ENCODE data around the gene SLIT3. TPM values are rescaled to one million over a fixed set of nuclear protein-coding genes. Genes with fewer than 3 reads are reported as not detected.

Gene SLIT3
- total RNA-seq, 1 experiment from 2014 or later: 0.10 TPM

GRCh38 chr5:168773226-168773625 is 527.7 kb downstream of the SLIT3 start:
- no peaks in the 10 kb centered on the region for H3K9me2 ChIP-seq (ENCODE audit: insufficient read depth)
- peaks cover 80% of the 10 kb centered on the region for H3K27me3 ChIP-seq (ENCODE audit: insufficient read depth, low read length)
- no peak overlapping the region for H2AFZ ChIP-seq (ENCODE audit: low read depth, low read length, poor library complexity, severe bottlenecking)
- H3K4me3 ChIP-seq (replicated peaks in 1 of 2; ENCODE audit: low read depth in 1 of 2, low read length in 2 of 2): no peak overlapping the region
- CTCF ChIA-PET: interaction anchor here (1.2 kb wide), 1 partner anchor 25 kb away, joined by 4 read pairs; no protein-coding TSS in a partner anchor
- H3K9ac ChIP-seq (ENCODE audit: low read length): no peak overlapping the region
- POLR2A ChIA-PET: no interaction called here
- DNase-seq (ENCODE audit: low read depth, low spot score) (no peak), ATAC-seq (no peak)
- no peaks in the 10 kb centered on the region for H4K20me1 ChIP-seq (ENCODE audit: insufficient read depth)
- H3K27ac ChIP-seq (ENCODE audit: low read depth, low read length): no peak overlapping the region
- H3K4me1 ChIP-seq (ENCODE audit: control insufficient read depth in 1 of 2, insufficient read depth in 2 of 2, low read length in 2 of 2): no peaks in the 10 kb centered on the region
- intact Hi-C loops (cut with micrococcal nuclease): no loop called here
- BruUV-seq (replicated peaks): no TSS peak
- H3K79me2 ChIP-seq (ENCODE audit: insufficient read depth, low read length): no peaks in the 10 kb centered on the region
- no peaks in the 10 kb centered on the region for H3K9me3 ChIP-seq (ENCODE audit: control insufficient read depth in 1 of 2, insufficient read depth in 1 of 2, low read depth in 1 of 2, low read length in 2 of 2)
- RAD21 ChIA-PET (ENCODE audit: low non-redundant PET in 1 of 2, low total read pairs in 2 of 2, uncharacterized antibody in 2 of 2, unreplicated experiment in 2 of 2): no interaction called here
- no peak for TF ChIP-seq SIN3A (IDR thresholded peaks at IDR 0.05; ENCODE audit: low read depth)
- TF ChIP-seq EGR1 (IDR thresholded peaks at IDR 0.05; ENCODE audit: low read depth): no peak
- TF ChIP-seq CTCF (IDR thresholded peaks at IDR 0.05 in 2 of 3, conservative IDR thresholded peaks at IDR 0.05 in 1 of 3; ENCODE audit: borderline replicate concordance in 1 of 3, insufficient read depth in 1 of 3, low read depth in 2 of 3, low read length in 2 of 3): no peak
- no peak for TF ChIP-seq EZH2phosphoT487 (IDR thresholded peaks at IDR 0.05; ENCODE audit: borderline replicate concordance)
- TF ChIP-seq RAD21 (IDR thresholded peaks at IDR 0.05; ENCODE audit: low read depth): no peak
- no peak for TF ChIP-seq POLR2AphosphoS5 (IDR thresholded peaks at IDR 0.05; ENCODE audit: low read depth, low read length)
- TF ChIP-seq CBX3 (IDR thresholded peaks at IDR 0.05; ENCODE audit: low read depth): no peak
- no peak for TF ChIP-seq ZFX (IDR thresholded peaks at IDR 0.05)
- TF ChIP-seq FOSL1 (IDR thresholded peaks at IDR 0.05; ENCODE audit: low read depth): no peak
- TF ChIP-seq ELF1 (IDR thresholded peaks at IDR 0.05; ENCODE audit: borderline replicate concordance, low read depth): no peak
- no peak for TF ChIP-seq POLR2A (IDR thresholded peaks at IDR 0.05; ENCODE audit: borderline replicate concordance, extremely low read depth, insufficient read depth, insufficient read length)
- TF ChIP-seq SP1 (IDR thresholded peaks at IDR 0.05; ENCODE audit: low read depth): no peak
- TF ChIP-seq REST (IDR thresholded peaks at IDR 0.05; ENCODE audit: low read depth): no peak
- no peak for TF ChIP-seq TCF7L2 (IDR thresholded peaks at IDR 0.05; ENCODE audit: borderline replicate concordance, extremely low read depth, insufficient read depth, insufficient read length)
- TF ChIP-seq JUND (IDR thresholded peaks at IDR 0.05): no peak
- TF ChIP-seq YY1 (IDR thresholded peaks at IDR 0.05; ENCODE audit: extremely low read depth, insufficient replicate concordance, low read depth, low read length): no peak
- no peak for TF ChIP-seq CEBPB (IDR thresholded peaks at IDR 0.05; ENCODE audit: low read depth)
- no peaks in the 10 kb centered on the region for H3K36me3 ChIP-seq (ENCODE audit: control insufficient read depth in 1 of 2, insufficient read depth in 2 of 2, low read length in 2 of 2)
- no peak overlapping the region for H3K4me2 ChIP-seq (ENCODE audit: low read length)

Data from HCT116 (cell line).